Renal cortex interstitium (tissue), 11 donors: ENCODE results near the gene LTA4H. TPM values are rescaled to one million over a fixed set of nuclear protein-coding genes. Genes with fewer than 3 reads are reported as not detected.
A peak's percentile ranks its signal among the peaks of the same experiment; 100 is the strongest.

Source experiments
- DNase-seq, 11 donors: peaks; one replicate each; pipeline ENCODE4 v3.0.0-alpha.2; 2013; ENCODE audit warnings: low read depth in 9 of 11, low spot score in 4 of 11; ENCODE audit errors: extremely low read depth in 1 of 11
- polyA plus RNA-seq, 3 donors: library from polyadenylated mRNA; unstranded; fragments of 120-200 nt; gene quantifications; one replicate each; pipeline ENCODE4 v1.2.1, GENCODE V29; 2013; ENCODE audit not compliant: insufficient read length in 3 of 3

The LTA4H gene
- polyA plus RNA-seq, 3 donors = 120 to 138 (median 125) TPM

DNA sequence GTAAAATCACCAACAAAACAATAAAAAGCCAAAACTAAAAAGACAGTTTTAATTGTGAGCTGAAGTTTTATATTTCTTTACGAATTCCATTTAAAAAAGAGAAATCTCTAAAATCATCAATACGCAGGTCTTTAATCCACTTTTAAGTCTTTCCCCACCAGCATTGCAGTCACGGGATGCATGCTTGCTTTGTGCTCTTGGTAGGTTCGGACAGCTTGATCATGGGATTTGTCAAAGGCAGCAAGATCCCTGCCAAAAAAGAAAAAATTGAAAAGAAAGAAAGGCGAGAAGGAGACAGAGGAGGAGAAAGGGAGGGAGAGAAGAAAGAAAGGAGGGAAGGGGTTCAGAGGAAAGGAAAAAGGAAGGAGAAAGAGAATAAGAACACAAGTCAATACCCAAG, 34.5 kb downstream of the LTA4H start:
- no peak for DNase-seq

DNA sequence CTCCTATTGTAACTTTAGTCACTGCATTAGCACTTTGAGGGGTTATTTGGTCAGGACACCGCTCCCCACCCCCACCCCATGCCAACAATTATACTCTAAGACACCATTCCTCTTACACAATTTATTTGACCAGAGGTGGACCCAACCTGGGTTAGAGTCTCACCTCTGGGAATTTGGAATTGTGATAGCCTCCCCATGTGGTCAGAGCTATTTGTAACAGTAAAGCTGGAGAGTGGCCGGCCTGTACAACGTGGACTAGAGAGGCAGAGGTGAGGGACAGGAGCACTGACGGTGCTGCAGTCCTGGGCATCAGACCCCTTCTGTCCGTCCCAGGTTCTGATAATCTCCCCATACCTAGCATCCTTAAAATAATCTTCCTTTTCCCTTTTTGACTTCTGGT, 35.9 kb downstream of the LTA4H start:
- no peak for DNase-seq

DNA sequence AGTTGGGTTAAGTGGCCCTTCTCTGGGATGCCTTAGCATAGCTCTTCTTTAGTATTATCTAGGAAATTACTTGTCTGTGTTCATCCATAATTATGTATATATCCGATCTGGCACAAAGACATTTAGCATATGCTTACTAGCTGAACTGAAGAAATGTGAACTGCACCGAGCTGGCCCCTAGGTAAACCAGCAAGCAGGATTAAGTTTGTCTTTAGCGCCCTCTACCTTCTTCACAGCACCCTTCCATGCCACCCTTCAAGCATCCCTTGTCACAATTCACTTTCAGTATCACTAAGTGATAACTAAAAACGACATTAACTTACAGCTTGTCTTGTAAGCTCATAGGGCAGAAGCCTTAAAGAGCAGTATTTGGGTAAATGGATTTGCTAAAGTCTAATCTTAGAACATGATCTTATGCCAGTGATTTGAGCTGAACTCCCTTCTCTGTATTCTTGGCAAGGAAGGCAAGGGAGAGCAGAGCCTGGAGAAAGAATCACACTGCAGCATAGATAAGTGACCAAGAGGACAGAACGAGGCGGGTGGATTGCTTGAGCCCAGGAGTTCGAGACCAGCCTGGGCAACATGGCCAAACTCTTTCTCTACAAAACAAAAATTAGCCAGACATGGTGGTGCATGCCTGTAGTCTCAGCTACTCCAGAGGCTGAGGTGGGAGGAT, 36.6 kb downstream of the LTA4H start:
- peak in 10 of 11 donors; percentile 31 to 58 (median 46) for DNase-seq

DNA sequence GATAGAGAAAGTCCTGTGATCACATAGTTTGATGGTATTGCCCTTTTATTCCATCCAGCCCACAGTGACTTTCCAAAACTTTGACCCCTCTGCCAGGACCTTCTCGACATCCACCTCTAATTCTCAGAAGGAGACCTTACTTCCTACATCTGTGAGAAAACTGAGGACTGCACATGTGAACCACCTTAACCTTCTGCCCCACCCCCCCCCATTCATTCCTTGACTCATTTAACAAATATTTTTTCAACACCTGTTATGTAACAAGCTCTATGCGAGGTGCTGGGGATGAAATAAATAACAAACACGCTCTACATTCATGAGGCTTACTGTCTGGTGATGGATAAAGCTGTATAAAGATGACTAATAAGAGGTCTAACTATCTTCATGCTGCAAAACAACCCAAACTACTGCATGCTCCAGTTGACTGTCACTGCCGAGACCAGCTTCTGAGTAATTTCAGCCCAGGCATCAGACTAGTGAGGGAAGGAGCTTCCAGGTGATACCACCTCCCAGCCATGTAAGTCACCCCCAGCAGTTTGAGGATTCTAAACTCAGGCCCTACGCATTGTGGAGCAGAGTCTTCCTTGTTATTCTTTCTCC, 37.4 kb downstream of the LTA4H start:
- no peak for DNase-seq

DNA sequence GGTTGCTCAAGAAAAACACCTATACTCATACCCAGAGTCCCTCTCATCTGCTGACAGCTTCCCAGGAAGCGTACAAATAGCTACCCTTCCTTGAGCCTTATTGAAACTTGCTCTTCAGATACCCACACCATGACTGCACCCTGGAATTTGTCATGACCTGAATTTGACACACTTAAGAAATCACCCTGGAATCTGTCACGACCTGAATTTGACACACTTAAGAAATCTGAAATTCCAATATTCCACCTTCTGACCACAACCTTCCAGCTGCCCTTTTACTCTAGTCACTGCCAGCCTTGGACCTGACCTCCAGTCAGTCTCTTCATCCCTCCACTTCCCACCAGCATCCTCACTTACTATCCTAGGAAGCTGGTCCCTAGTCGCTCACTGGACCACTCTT, 38.1 kb downstream of the LTA4H start:
- DNase-seq = no peak

DNA sequence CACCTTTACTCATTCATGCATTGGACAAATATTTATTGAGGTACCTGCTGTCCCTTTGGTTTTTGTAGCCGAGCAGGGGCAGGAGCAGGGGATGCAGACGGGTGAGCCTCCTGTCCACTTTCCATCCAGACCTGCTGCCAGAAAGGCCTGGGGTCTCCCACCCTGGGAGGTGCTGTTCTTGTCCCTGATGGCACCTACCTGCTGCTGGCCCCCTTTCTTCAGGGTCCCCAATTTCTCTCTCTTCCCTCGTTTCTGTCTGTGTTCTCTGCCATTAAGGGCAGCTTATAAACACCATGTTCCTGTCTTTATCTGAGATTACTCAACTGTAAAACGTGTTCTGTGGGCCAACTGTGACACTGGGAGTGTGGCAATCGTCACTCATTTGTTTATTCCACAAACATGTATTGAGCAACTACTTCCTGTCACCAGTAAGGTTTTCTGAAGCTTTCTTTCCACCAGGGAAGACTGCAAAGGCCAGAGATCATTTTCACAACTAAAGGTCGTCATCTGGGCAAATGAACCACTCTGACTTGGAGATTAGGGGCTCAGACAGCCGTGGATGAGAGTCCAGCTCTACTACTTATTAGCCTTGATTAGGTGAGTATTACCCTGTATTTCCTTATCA, 39.2 kb downstream of the LTA4H start, which contains the start of gene HAL:
TSS of gene HAL (minus strand) at position 311 of the 625 bp plus-strand sequence. CDS start 434 bp downstream, outside the sequence.
- DNase-seq = no peak

DNA sequence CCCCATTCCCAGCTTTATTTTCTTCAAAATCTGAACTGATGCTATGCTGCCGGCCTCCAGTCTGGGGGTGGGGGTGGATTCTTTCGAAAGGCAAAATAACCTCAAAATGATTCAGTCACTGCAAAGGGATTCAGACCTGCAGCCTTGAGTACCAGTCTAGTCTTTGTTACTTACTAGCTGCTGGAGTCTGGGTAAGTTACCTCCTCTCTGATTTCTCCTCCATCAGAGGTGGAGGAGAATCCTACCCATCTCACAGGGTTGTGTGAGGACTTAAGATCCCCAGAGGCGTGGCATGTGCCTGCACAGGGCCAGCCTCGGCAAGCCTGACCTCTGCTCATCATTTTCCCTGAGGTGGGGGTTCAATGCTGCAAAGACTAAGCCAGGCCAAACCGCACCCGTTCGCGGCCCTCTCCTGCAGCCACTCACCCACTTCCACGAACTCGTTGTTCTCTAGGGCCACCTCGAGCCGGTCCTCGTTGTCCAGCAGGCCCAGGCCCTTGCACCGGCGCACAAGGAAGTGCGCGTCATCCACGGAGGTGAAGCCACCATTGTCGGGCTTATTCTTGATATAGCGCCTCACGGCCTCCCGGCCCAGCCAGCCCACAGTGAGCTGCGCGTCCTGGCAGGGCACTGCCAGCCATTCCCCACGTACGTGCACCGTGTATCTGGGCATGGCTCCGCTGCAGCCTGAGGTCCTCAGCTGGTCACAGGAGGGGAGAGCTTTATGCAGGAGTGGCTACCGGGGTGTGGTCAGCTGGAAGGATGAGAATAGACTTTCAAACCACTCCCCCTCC, 40.0 kb downstream of the LTA4H start:
- DNase-seq = no peak

DNA sequence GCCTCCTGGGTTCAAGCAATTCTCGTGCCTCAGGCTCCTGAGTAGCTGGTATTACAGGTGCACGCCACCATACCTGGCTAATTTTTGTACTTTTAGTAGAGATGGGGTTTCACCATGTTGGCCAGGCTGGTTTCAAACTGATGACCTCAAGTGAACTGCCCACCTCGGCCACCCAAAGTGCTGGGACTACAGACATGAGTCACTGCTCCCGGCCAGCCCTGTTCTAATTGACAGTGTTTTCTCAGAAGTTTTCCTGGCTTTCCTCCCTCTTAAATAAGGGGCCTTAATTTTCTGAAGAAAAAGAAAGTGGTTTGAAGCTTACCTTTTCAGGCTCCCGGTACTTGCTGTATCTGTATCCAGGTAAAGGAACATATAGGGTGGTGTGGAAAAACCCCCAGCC, 40.9 kb downstream of the LTA4H start:
- DNase-seq = no peak

DNA sequence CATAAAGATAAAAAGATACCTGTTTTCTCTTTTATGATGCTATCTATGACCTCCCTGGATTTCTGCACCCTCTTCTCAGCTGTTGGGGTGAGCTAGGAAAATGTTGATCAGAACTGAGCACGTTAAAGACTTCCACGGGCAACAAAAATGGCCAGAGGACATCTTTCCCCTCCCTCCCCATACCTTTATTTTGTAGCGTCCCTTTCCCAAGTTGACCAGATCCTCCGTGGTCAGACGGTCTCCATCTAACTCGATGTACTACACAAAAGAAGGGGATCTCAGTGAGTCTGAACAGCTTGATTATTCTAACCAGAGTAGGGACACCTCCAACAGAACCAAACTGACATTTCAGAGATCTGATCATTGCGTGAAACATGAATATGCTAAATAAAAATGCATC, 41.5 kb downstream of the LTA4H start:
- DNase-seq = no peak

DNA sequence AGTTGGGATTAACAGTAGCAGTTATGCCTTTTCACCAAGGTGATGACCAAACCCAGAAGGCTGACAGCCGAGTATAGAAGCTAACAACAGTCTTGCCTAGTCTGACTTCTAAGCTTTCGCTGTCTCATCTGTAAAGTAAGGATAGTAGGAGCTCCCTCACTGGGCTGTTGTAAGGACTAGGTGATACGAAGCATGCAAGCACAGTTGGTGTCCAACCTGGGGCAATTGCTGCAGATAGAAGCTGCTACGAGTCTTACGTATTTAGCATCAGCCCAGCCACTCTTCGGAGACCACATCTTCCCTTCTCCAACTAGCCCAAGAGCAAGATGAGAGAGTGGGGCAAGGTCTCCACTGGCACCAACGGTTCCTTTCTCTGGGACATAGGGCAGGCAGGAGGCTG, 45.3 kb downstream of the LTA4H start:
- DNase-seq = no peak

DNA sequence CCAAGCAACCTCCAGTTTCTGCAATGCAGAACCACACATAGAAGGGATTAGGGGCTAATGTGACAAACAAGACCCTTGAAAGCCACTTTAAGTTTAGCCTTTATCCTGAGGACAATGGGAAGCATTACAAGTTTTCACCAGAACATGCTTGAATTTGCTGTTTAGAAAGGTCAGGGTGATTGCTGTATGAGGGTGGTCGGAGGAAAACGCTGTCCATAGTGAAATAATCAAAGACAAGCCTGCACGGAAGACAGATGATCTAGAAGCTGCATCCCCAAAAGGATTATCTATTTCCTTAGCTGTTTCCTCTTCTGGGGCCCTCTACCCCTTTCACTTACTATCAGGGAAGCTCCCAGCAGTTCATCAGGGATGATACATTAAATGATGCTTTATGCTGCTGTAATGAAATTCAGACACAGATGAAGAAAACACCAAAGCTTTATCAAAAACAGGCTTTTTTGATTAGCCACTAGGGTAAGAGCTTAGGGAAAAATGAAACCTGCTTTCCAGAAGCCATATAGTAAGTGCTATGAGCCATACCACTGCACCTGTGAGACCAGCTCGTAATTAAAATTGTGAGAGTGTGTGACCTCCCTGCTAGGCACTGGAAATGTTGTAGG, 45.8 kb downstream of the LTA4H start:
- DNase-seq = no peak

DNA sequence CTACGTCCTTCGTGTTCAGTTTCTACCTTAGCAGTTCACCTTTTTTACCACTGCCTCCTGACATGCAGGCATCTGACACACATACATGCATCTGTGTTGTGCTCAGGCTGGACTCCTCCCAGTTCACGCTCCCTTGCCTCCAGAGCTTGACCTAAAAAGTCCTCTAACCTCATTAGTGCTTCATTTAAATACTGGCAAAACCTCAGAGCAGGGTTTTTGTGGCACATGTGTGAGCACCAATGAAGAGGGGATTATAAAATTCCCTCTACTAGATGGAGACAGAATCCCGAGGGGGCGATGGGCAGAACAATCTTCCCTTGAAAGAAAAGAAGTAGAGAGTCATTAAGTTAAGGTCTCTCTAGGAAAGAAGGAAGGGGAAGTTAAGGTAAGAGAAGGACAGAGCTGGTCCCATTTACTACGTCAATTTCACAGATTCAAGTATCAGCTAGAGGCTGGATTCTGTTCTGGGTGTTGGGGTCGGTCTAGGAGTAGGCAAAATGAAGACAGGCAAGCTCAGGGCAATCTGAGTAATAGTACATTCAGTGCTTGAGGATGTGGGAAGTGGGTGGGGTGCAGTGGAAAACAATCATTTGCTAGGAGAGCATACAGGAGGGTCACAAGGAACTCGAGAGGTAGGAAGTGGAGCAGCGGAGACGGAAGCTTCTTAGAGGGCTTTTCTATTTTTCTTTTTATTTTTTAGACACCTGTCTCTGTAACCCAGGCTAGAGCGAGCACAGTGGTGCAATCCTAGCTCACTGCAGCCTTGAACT, 46.7 kb downstream of the LTA4H start:
- no peak for DNase-seq

DNA sequence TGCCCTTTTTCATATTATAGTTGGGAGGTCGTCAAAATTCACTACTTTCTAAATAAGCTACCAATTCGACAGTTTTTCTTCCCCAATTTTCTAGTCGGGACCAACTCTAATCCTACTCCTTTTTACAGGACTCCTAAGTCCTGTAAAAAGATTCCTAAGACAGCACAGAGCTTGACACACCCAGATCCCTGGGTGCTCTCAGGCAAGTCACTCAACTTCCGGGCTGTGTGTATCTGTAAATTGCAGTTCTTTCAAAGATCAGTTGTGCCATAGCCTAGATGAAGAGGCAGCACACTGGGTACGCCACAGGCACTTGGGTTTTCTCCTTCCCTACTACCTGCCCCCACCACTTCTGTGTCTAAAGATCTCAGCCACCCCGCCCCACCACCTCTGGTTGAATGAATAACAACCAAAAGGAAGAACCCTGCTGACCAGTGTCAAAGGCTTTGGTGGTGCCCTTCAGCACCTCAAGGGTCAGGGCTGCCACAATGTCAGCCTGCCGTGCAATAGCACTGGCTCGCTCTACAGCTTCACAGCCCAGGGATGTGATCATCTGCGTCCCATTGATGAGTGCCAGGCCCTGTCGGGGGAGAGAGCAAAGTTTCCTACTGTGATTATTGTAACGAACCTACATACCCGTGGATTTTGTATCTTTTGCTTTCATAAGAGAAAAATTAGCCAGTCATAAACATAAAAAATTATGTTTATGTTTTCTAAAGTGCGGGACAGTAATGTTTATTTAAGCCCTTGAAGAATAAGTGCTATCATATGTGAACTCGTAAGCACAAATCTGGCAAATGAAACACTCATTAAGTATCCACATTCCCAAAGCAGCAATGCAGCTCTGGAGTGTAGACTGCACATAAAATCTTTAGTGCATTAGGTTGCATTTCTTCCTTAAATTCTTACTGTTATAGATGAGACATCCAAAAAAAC, 48.5 kb downstream of the LTA4H start:
- no peak for DNase-seq

DNA sequence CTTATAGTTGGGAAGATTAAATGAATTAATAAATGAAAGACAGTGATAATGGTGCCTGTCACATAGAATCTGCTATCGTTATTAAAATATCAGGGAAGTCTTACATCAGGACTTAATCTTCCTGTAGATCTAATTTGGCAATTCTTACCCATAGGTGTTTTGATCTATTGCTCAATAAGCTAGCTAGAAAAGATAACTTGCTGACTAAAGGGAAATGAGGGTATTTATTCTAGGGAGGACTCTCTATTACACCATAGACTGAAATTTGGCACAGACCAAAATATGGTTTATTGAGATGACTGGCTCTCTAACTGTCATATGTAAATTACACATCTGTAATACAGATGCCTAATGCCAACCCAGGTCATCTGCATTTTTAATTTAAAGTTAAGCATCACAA, 50.7 kb downstream of the LTA4H start:
- DNase-seq = no peak

DNA sequence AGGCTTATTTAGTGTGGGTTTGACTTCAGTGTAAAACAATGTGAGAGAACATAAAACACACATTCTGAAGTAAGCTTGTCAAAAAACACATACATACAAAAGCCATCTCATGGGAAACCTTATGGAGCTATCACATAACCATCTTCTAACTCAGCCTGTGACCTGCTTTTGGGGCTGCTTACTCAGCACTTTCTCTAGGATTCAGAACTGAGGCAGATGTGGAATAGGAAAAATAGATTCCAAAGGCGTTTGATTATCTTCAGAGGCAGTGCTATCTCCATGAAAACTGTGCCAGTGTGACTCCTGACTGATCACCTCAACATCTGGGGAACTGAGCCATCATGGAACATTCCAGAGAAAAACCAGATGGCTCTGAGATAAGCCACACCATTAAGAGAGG, 52.8 kb downstream of the LTA4H start:
- DNase-seq = no peak

DNA sequence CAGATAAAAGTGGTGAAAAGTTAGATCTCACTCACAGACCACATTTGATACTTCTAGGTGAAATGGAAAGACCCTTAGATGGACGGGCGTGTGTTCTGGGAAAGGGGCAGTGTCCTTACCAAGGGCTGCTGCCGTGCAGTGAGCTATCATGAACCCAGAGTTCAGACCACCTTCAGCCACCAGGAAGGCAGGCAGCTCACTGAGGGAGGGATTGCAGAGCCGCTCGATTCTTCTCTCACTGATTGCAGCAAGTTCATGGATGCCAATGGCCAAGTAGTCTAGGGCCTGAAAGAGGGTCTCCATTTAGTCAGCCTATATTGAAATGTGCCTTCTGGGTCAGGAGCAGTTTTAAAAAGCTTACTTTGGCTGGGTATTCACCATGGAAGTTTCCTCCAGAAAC, 55.0 kb downstream of the LTA4H start:
- DNase-seq = no peak

DNA sequence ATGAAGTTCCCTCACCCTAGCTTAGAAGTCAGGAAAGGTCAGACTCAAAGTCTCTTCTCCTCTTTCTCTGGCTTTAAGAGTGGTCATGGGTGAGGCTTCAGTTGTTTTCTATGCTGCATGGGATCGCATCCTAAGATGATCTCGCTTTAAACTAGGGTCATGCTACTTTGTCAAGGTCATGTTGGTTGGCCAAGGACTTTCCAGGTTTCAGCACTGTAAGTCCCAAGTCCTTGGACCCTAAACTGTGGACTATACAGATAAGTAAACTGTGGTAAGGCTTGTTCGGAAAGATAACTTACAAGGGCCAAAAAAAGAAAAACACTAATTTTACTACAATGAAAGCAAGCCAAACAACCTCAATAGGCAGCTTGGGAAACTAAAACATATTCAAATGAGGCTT, 56.6 kb downstream of the LTA4H start:
- no peak for DNase-seq

DNA sequence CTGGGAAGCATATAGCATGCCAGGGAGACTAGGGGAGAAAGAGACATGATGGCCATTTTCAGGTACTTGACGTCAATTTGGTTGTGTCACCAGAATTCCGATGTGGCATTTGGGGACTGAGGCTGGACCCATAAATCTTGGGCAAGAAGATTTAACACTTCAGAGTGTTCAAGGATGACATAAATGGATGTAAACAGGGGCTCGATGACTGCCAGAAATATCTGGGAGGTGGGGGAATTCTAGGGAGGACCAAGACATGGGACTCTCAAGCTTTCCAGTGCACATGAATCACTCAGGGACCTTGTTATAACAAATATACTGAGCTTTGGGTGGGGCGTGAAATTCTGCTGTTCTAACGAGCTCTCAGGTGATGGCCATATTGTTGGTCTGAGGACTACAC, 57.0 kb downstream of the LTA4H start:
- DNase-seq = no peak
